Measurements from ENCODE around the gene FRMD5.

- TF ChIP-seq CTCF (IDR thresholded peaks at IDR 0.05): no peak
- no peak for TF ChIP-seq ZFX (IDR thresholded peaks at IDR 0.05; ENCODE audit: borderline replicate concordance)
Observed at GRCh38 chr15:43824302-43825246, 370.5 kb downstream of the FRMD5 start, which contains the start of gene MFAP1.
